ENCODE data around the gene GNRHR. TPM values are rescaled to one million over a fixed set of nuclear protein-coding genes. Genes with fewer than 3 reads are reported as not detected.

The GNRHR gene
- total and polyA plus RNA-seq, 2 of the 4 experiments (the other 2 are of a cell fraction): not detected

- no peak for TF ChIP-seq FOS (IDR thresholded peaks at IDR 0.05; ENCODE audit: low read depth, low read length)
- no peak for TF ChIP-seq MAFK (IDR thresholded peaks at IDR 0.05; ENCODE audit: low read depth, low read length)
- no peak for TF ChIP-seq CTCF (conservative IDR thresholded peaks at IDR 0.05; ENCODE audit: low read depth, low read length)
- peak overlapping the region; percentile 82; the same call in 1 of the 2 replicates for H3K4ac ChIP-seq (ENCODE audit: low read depth, low read length)
- H3K4me1 ChIP-seq (ENCODE audit: control insufficient read depth, insufficient read depth, low read length): peaks cover 6% of the 10 kb centered on the region; the same call in 1 of the 2 replicates
- H3K14ac ChIP-seq (replicated peaks; ENCODE audit: low read depth, low read length): peak overlapping the region; percentile 88; the same call in 1 of the 2 replicates
- BruUV-seq (replicated peaks): TSS peak; percentile 89
- peak overlapping the region; percentile 60; the same call in 1 of the 2 replicates for H2BK20ac ChIP-seq (ENCODE audit: low read depth, low read length)
- ChIA-PET CTCF (interaction anchor here (1.1 kb wide), 1 partner anchor 10 kb away, joined by 4 read pairs; no protein-coding TSS in a partner anchor), POLR2A (ENCODE audit: unreplicated experiment) (no interaction called here)
- peaks cover 5 to 35% of the 10 kb centered on the region in 2 experiments for H3K79me1 ChIP-seq (ENCODE audit: low read depth in 1 of 2, low read length in 2 of 2)
- peak overlapping the region; percentile 58 to 98 for H4K8ac ChIP-seq (ENCODE audit: low read depth in 2 of 2, low read length in 2 of 2)
- no peak overlapping the region for H2AK9ac ChIP-seq (replicated peaks; ENCODE audit: low read depth, low read length, poor library complexity)
- H3K4me2 ChIP-seq (ENCODE audit: low read depth, low read length): peak overlapping the region; percentile 43; the same call in 1 of the 2 replicates
- no peaks in the 10 kb centered on the region for H3K9me3 ChIP-seq (ENCODE audit: control insufficient read depth, insufficient read depth, low read length)
- H3K18ac ChIP-seq (ENCODE audit: low read depth, low read length): peak overlapping the region; percentile 33; the same call in 1 of the 2 replicates
- no peaks in the 10 kb centered on the region for H4K20me1 ChIP-seq (ENCODE audit: insufficient read depth, low read length)
- H3K9ac ChIP-seq (ENCODE audit: low read depth, low read length): peak overlapping the region; percentile 56; the same call in 1 of the 2 replicates
- 0 out of 2 replicates have a peak overlapping the region, but pooled peaks have one; percentile 8 for H3K27ac ChIP-seq (ENCODE audit: insufficient read depth, low read length)
- H2BK15ac ChIP-seq (ENCODE audit: low read depth, low read length): no peak overlapping the region
- H2AK5ac ChIP-seq (ENCODE audit: low read depth, low read length): no peak overlapping the region
- in situ Hi-C loops (cut with MboI; ENCODE audit: low sequenced_read_pairs): no loop called here
- no peaks in the 10 kb centered on the region; the same call in 1 of the 2 replicates for H3K36me3 ChIP-seq (ENCODE audit: control insufficient read depth, insufficient read depth, low read length)
- ATAC-seq (ENCODE audit: low read depth) (no peak), DNase-seq (no peak)
- H4K91ac ChIP-seq (ENCODE audit: insufficient read depth, low read depth, low read length): peak overlapping the region; percentile 25
- peak overlapping the region; percentile 84 for H3K56ac ChIP-seq (ENCODE audit: extremely low read depth, insufficient read depth, low read length)
- 0 out of 2 replicates have a peak overlapping the region, but pooled peaks have one; percentile 70 for H2BK120ac ChIP-seq (ENCODE audit: low read depth, low read length)
- intact Hi-C loops (cut with micrococcal nuclease): no loop called here
- dilution Hi-C loops (cut with HindIII; ENCODE audit: low sequenced_read_pairs, unreplicated experiment): no loop called here
- no peaks in the 10 kb centered on the region for H3K27me3 ChIP-seq (ENCODE audit: control insufficient read depth, insufficient read depth, low read length)
- peak overlapping the region; percentile 88 for H2AFZ ChIP-seq (replicated peaks; ENCODE audit: low read length, poor library complexity)
- H4K5ac ChIP-seq (ENCODE audit: low read depth, low read length): peak overlapping the region; percentile 66
- no CpG with 5 or more reads among the region's 4 CpGs for WGBS, 2 experiments (ENCODE audit: extremely low coverage in 2 of 2, insufficient read length in 1 of 2)
- peaks cover 2% of the 10 kb centered on the region; the same call in 1 of the 2 replicates for H3K9me1 ChIP-seq (ENCODE audit: insufficient read depth, low read length)
- H2BK5ac ChIP-seq (ENCODE audit: low read depth, low read length, poor library complexity, severe bottlenecking): peak overlapping the region; percentile 78
- H3K23ac ChIP-seq (ENCODE audit: low read depth, low read length): peak overlapping the region; percentile 72
- H3K4me3 ChIP-seq (ENCODE audit: insufficient read depth, low read depth, low read length): peak overlapping the region; percentile 86
Measured at GRCh38 chr4:67701517-67701850, 52.7 kb downstream of the GNRHR start.

All from IMR-90 (cell line).